Gastrocnemius medialis (tissue), 4 donors: ENCODE measurements around the gene ARHGEF19. TPM values are rescaled to one million over a fixed set of nuclear protein-coding genes. Genes with fewer than 3 reads are reported as not detected.

Source experiments
- ATAC-seq, 2 donors: fragments of 150-250 bp; one replicate each; pipeline ENCODE4 v1.9.1; 2016
- DNase-seq, 2 donors: peaks; one replicate each; pipeline ENCODE4 v3.0.0-alpha.2; 2019
- H3K27ac ChIP-seq, 4 donors: fragments of 200-600 bp; sonication (generic); 1 replicate in 1 of 4; 2 replicates in 3 of 4; pipeline ENCODE4 v1.5.1; 2016 to 2018; ENCODE audit warnings: mild to moderate bottlenecking in 2 of 4, moderate library complexity in 1 of 4
- H3K27me3 ChIP-seq, 3 donors: fragments of 200-600 bp; sonication (generic) in 2 of 3; 1 replicate in 1 of 3; 2 replicates in 2 of 3; pipeline versions ENCODE4 v1.5.1 to v1.6.0; 2016 to 2019; ENCODE audit warnings: mild to moderate bottlenecking in 1 of 3, moderate library complexity in 1 of 3
- H3K36me3 ChIP-seq, 2 donors: fragments of 200-600 bp; sonication (generic) in 1 of 2; one replicate each; pipeline ENCODE4 v1.5.1; 2017 to 2018
- H3K4me1 ChIP-seq, 2 donors: fragments of 200-600 bp; sonication (generic) in 1 of 2; one replicate each; pipeline ENCODE4 v1.5.1; 2016 to 2017; ENCODE audit warnings: mild to moderate bottlenecking in 2 of 2
- H3K4me3 ChIP-seq, 4 donors: fragments of 200-600 bp; sonication (generic) in 3 of 4; 1 replicate in 1 of 4; 2 replicates in 3 of 4; pipeline ENCODE4 v1.5.1; 2016 to 2019; ENCODE audit warnings: mild to moderate bottlenecking in 2 of 4
- H3K9me3 ChIP-seq, 3 donors: fragments of 200-600 bp; sonication (generic) in 2 of 3; 1 replicate in 1 of 3; 2 replicates in 2 of 3; pipeline ENCODE4 v1.5.1; 2016 to 2019
- CTCF ChIP-seq, 5 experiments: fragments of 450-650 bp in 3 of 5; fragments of 200-600 bp in 2 of 5; sonication (generic) in 2 of 5; IDR thresholded peaks in 4 of 5; conservative IDR thresholded peaks in 1 of 5; 1 replicate in 4 of 5; 2 replicates in 1 of 5; pipeline ENCODE4 v1.5.1; 2016 to 2019; ENCODE audit warnings: antibody characterized with exemption in 5 of 5, mild to moderate bottlenecking in 3 of 5, moderate library complexity in 3 of 5
- POLR2A ChIP-seq, 2 donors: fragments of 450-650 bp; IDR thresholded peaks; one replicate each; pipeline ENCODE4 v1.6.1; 2017; ENCODE audit warnings: antibody characterized with exemption in 2 of 2, mild to moderate bottlenecking in 2 of 2, moderate library complexity in 2 of 2
- in situ Hi-C, 4 donors: fragments of 200-750 bp; cut with MboI; loops; one replicate each; pipeline versions ENCODE4 v1.15.0 to v1.8.0; 2017; ENCODE audit warnings: low sequenced_read_pairs in 4 of 4
- intact Hi-C: fragments of 100-400 bp; cut with DNase I; formaldehyde crosslinking; loops from one replicate; pipeline ENCODE4 v1.15.1; 2023; ENCODE audit warnings: low total_unique reads
- total RNA-seq, 4 donors: library from RNA; depleted of rRNA; stranded (reverse); fragments of >200 nt; gene quantifications; one replicate each; pipeline versions ENCODE4 v1.1.0 to v1.2.3, GENCODE V29; 2016

Gene ARHGEF19
- total RNA-seq, 4 donors from 2014 or later, result 0.68 to 3.0 (median 2.3) TPM

GRCh38 chr1:16237343-16237830, 24.9 kb upstream of the ARHGEF19 start:
- intact Hi-C loops (loop anchor here (1.0 to 5.0 kb wide), 3 partner anchors 20 to 131 kb away; partner anchors contain the start of gene FBXO42), in situ Hi-C loops (loop anchor here in 2 of 4 donors (10.0 to 25.0 kb wide), 2 partner anchors 117 to 125 kb away; partner anchors contain the start of genes FBXO42 (in 2 of the 2) and SZRD1 (in 1 of the 2))
- Histone ChIP-seq H3K27ac (peak overlapping the region; percentile 76 to 90 (median 80)), H3K36me3 (peaks cover 0 to 3% of the 10 kb centered on the region in 2 donors), H3K9me3 (no peaks in the 10 kb centered on the region), H3K4me1 (peaks cover 11 to 12% of the 10 kb centered on the region in 2 donors), H3K27me3 (no peaks in the 10 kb centered on the region), H3K4me3 (peak overlapping the region; percentile 69 to 78 (median 74))
- DNase-seq, result no peak
- ATAC-seq, result peak in 1 of 2 donors; percentile 0
- TF ChIP-seq CTCF (IDR thresholded peaks at IDR 0.05 in 4 of 5, conservative IDR thresholded peaks at IDR 0.05 in 1 of 5) (no peak), POLR2A (IDR thresholded peaks at IDR 0.05) (no peak)

DNA sequence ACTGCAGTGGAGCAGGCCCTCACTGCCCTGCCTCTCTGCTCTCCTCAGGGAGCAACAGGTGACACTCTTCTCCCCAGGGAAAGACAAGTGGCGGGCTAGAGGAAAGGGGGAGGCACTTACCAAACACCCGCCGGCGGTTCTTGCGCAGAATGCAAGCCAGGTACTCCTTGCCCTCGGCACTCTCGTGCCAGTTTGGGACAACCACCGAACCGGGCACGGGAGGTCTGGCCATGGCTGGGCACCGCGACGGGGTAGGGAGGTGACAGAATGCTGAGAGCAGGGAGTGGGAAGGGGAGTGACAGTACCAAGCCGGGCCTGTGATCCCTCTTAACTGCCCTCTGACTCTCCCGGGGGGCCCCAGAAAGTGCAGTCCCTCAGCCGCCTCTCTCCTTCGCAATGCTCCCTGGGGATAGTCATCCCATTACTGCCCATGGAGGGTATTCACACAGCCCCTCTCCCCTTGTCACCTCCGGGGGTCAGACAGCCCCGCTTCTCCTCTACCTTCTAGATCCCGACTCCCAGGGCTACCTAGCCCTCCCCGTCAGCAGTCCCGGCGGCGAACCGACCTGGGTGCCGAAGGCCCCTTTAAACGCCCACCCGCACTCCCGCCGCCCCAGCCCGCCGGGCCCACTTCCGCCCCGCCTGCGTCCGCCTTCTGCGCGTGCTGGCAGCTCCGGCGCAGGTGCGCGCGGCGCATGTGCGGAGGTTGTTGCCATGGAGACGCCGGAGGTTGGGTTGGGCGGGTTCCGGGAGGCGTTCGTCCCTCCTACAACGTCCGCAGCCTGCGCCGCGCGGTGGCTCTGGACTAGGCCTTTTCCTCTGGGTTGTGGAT, 24.3 kb upstream of the ARHGEF19 start, which contains the start of gene CPLANE2:
CPLANE2 (minus strand) TSS at position 673 of the 832 bp plus-strand sequence; CDS start at position 232, 441 bp downstream.
- Histone ChIP-seq H3K4me3 (peak within 1 kb of the TSS; percentile 69 to 78 (median 74)), H3K36me3 (peaks cover 0 to 4% of the 10 kb centered on the region in 2 donors), H3K27ac (peak within 1 kb of the TSS; percentile 76 to 90 (median 80)), H3K4me1 (peaks cover 11 to 12% of the 10 kb centered on the region in 2 donors), H3K9me3 (no peaks in the 10 kb centered on the region), H3K27me3 (no peaks in the 10 kb centered on the region)
- in situ Hi-C loops, result loop anchor here in 2 of 4 donors (10.0 to 25.0 kb wide), 2 partner anchors 118 to 126 kb away; partner anchors contain the start of genes FBXO42 (in 2 of the 2) and SZRD1 (in 1 of the 2)
- DNase-seq (peak; percentile 86 to 90), ATAC-seq (peak; percentile 77 to 86)
- TF ChIP-seq CTCF (IDR thresholded peaks at IDR 0.05 in 4 of 5, conservative IDR thresholded peaks at IDR 0.05 in 1 of 5) (no peak), POLR2A (IDR thresholded peaks at IDR 0.05) (peak; percentile 76 to 77)
- intact Hi-C loops, result loop anchor here (1.0 to 5.0 kb wide), 3 partner anchors 19 to 132 kb away; partner anchors contain the start of gene FBXO42

- intact Hi-C loops, result loop anchor here (2.0 to 5.0 kb wide), 2 partner anchors 116 to 133 kb away; partner anchors contain the start of gene FBXO42
- Histone ChIP-seq H3K4me1 (peaks cover 11 to 12% of the 10 kb centered on the region in 2 donors), H3K9me3 (no peaks in the 10 kb centered on the region), H3K27ac (peak overlapping the region; percentile 76 to 90 (median 80)), H3K27me3 (no peaks in the 10 kb centered on the region), H3K36me3 (peaks cover 0 to 4% of the 10 kb centered on the region in 2 donors), H3K4me3 (peak overlapping the region; percentile 69 to 78 (median 74))
- in situ Hi-C loops, result loop anchor here in 2 of 4 donors (10.0 to 25.0 kb wide), 2 partner anchors 119 to 126 kb away; partner anchors contain the start of genes FBXO42 (in 2 of the 2) and SZRD1 (in 1 of the 2)
- ATAC-seq (peak; percentile 37 to 50), DNase-seq (peak; percentile 15 to 37)
- TF ChIP-seq CTCF (IDR thresholded peaks at IDR 0.05 in 4 of 5, conservative IDR thresholded peaks at IDR 0.05 in 1 of 5) (peak in 4 of 5 experiments; percentile 28 to 48 (median 32)), POLR2A (IDR thresholded peaks at IDR 0.05) (no peak)
These were observed 23.6 kb upstream of the ARHGEF19 start for GRCh38 chr1:16235944-16236510.

- no peaks in the 10 kb centered on the region for H3K27me3 ChIP-seq
- no peak overlapping the region for H3K27ac ChIP-seq
- no peaks in the 10 kb centered on the region for H3K9me3 ChIP-seq
- TF ChIP-seq POLR2A (IDR thresholded peaks at IDR 0.05), result no peak
- TF ChIP-seq CTCF (IDR thresholded peaks at IDR 0.05 in 4 of 5, conservative IDR thresholded peaks at IDR 0.05 in 1 of 5), result no peak
- ATAC-seq, result no peak
- peaks cover 11 to 12% of the 10 kb centered on the region in 2 donors for H3K4me1 ChIP-seq
- in situ Hi-C loops (loop anchor here in 2 of 4 donors (10.0 to 25.0 kb wide), 2 partner anchors 119 to 127 kb away; partner anchors contain the start of genes FBXO42 (in 2 of the 2) and SZRD1 (in 1 of the 2)), intact Hi-C loops (loop anchor here (5.0 kb wide), 1 partner anchor 117 kb away; the partner anchor contains the start of gene FBXO42)
- H3K4me3 ChIP-seq, result no peak overlapping the region
- peaks cover 0 to 4% of the 10 kb centered on the region in 2 donors for H3K36me3 ChIP-seq
- no peak for DNase-seq
These were observed 22.9 kb upstream of the ARHGEF19 start for GRCh38 chr1:16235347-16235746.
